HepG2 (cell line): ENCODE data around the gene TRIM10. TPM values are rescaled to one million over a fixed set of nuclear protein-coding genes. Genes with fewer than 3 reads are reported as not detected.
A peak's percentile ranks its signal among the peaks of the same experiment; 100 is the strongest.

Experiments
- ATAC-seq: fragments of 200-7000 bp; cut with Tn5 transposase; 3 replicates; pipeline ENCODE4 v1.9.1; 2020; ENCODE audit warnings: mild to moderate bottlenecking, moderate library complexity
- Bru-seq: library from RNA; stranded (reverse); fragments of 400-500 nt; gene quantifications from one replicate; lab custom pipeline; 2021; lab: Mats Ljungman, UMichigan
- BruChase-seq, 2 experiments: library from RNA; stranded (reverse); fragments of 400-500 nt; gene quantifications; one replicate each; lab custom pipeline; 2021; lab: Mats Ljungman, UMichigan
- BruUV-seq: library from RNA; stranded (reverse); fragments of 400-500 nt; replicated peaks from 2 replicates; lab custom pipeline; 2021; lab: Mats Ljungman, UMichigan
- CTCF ChIA-PET: fragments of 300-600 bp; formaldehyde crosslinking; extraction: SDS; loops from one replicate; lab custom pipeline; 2021; ENCODE audit warnings: low total read pairs, inconsistent platforms, low intra/inter-chr PET ratio; lab: Yijun Ruan, JAX
- POLR2A ChIA-PET: fragments of 350-600 bp; sonication (Branson Sonifier 250); formaldehyde crosslinking; loops from one replicate; lab custom pipeline; 2020; ENCODE audit warnings: antibody characterized with exemption, inconsistent platforms; lab: Yijun Ruan, JAX
- DNase-seq: peaks from one replicate; pipeline ENCODE4 v3.0.0-alpha.2; 2015; ENCODE audit warnings: low spot score
- FAIRE-seq: peaks from 3 replicates; lab custom pipeline; 2011; peaks lifted over from hg19 to GRCh38; lab: Jason Lieb, UNC
- H2AFZ ChIP-seq: one replicate; pipeline ENCODE4 v1.6.1; 2011; ENCODE audit warnings: low read length, inconsistent platforms
- H3K27ac ChIP-seq: fragments of 300-600 bp; 3 replicates; pipeline ENCODE4 v1.8.0; 2011; ENCODE audit warnings: mixed run types, mild to moderate bottlenecking, mixed read lengths, low read length, inconsistent platforms; ENCODE audit not compliant: insufficient read depth; ENCODE audit errors: extremely low read length
- H3K27me3 ChIP-seq, 2 experiments: fragments of 200-600 bp in 1 of 2; 2 replicates in 1 of 2; 3 replicates in 1 of 2; pipeline versions ENCODE4 v1.6.0 to v1.8.0; 2011; ENCODE audit warnings: low read length in 2 of 2, mild to moderate bottlenecking in 2 of 2, moderate library complexity in 2 of 2, inconsistent platforms in 1 of 2; ENCODE audit not compliant: insufficient read depth in 2 of 2, control insufficient read depth in 1 of 2
- H3K36me3 ChIP-seq, 2 experiments: fragments of 200-600 bp in 1 of 2; replicated peaks in 1 of 2; 2 replicates in 1 of 2; 3 replicates in 1 of 2; pipeline versions ENCODE4 v1.5.1 to v1.8.0; 2011; ENCODE audit warnings: low read length in 2 of 2, inconsistent platforms in 1 of 2; ENCODE audit not compliant: insufficient read depth in 2 of 2, control insufficient read depth in 1 of 2
- H3K4me1 ChIP-seq: 2 replicates; pipeline ENCODE4 v1.5.1; 2012; ENCODE audit warnings: low read length, inconsistent platforms; ENCODE audit not compliant: insufficient read depth
- H3K4me2 ChIP-seq: 2 replicates; pipeline ENCODE4 v1.6.0; 2011; ENCODE audit warnings: low read depth, low read length, inconsistent platforms
- H3K4me3 ChIP-seq, 3 experiments: fragments of 200-600 bp in 1 of 3; sonication (generic), shearing (Covaris generic) in 1 of 3; replicated peaks in 1 of 3; 2 replicates each; pipeline ENCODE4 v1.5.1; 2011 to 2016; ENCODE audit warnings: low read length in 3 of 3, inconsistent platforms in 2 of 3, low read depth in 2 of 3, mild to moderate bottlenecking in 2 of 3, control low read depth in 1 of 3, mixed read lengths in 1 of 3; ENCODE audit not compliant: insufficient read depth in 1 of 3
- H3K79me2 ChIP-seq: one replicate; pipeline ENCODE4 v1.6.1; 2011; ENCODE audit warnings: low read length, inconsistent platforms; ENCODE audit not compliant: insufficient read depth
- H3K9ac ChIP-seq: 2 replicates; pipeline ENCODE4 v1.6.0; 2011; ENCODE audit warnings: mild to moderate bottlenecking, low read depth, low read length, inconsistent platforms; ENCODE audit not compliant: insufficient read depth
- H3K9me3 ChIP-seq: 2 replicates; pipeline ENCODE4 v1.5.1; 2012; ENCODE audit warnings: mild to moderate bottlenecking, low read length
- H4K20me1 ChIP-seq: 2 replicates; pipeline ENCODE4 v1.6.0; 2011; ENCODE audit warnings: inconsistent platforms, mild to moderate bottlenecking, low read length, moderate library complexity; ENCODE audit not compliant: insufficient read depth
- HOXA3 ChIP-seq: sonication (generic); formaldehyde crosslinking; IDR thresholded peaks from 2 replicates; pipeline ENCODE4 v1.5.0; 2020; ENCODE audit warnings: missing genetic modification reagents
- NFKB2 ChIP-seq: sonication (generic); formaldehyde crosslinking; IDR thresholded peaks from 2 replicates; pipeline ENCODE4 v1.4.0; 2020; ENCODE audit warnings: missing genetic modification reagents, borderline replicate concordance
- WGBS: methylation state at CpG from one replicate; pipeline ENCODE4 v1.1.6; 2017; ENCODE audit warnings: low lambda C conversion rate; 5-methylcytosine and 5-hydroxymethylcytosine counted together
- in situ Hi-C: cut with HindIII; loops from 2 replicates; pipeline ENCODE4 v1.10.0; 2017; ENCODE audit warnings: low pct_unique_long_range_greater_than_20kb; ENCODE audit not compliant: extremely low pct_ligation_motif_present
- intact Hi-C: fragments of 100-400 bp; cut with micrococcal nuclease; formaldehyde crosslinking; loops from one replicate; pipeline ENCODE4 v1.10.0; 2022; ENCODE audit not compliant: unreplicated experiment
- long read RNA-seq, 2 experiments: library from RNA in 1 of 2; library from polyadenylated mRNA in 1 of 2; stranded (forward) in 1 of 2; unstranded in 1 of 2; transcript quantifications; one replicate each; pipeline ENCODE4 v2.0.0, GENCODE V29; 2019 to 2022
- polyA minus RNA-seq, 3 experiments: library from RNA; depleted of rRNA, polyadenylated mRNA; stranded (reverse); fragments of >200 nt; gene quantifications; 2 replicates each; pipeline ENCODE4 v1.2.3, GENCODE V29; 2011; ENCODE audit warnings: low replicate concordance in 1 of 3
- polyA plus RNA-seq, 8 experiments: library from polyadenylated mRNA; depleted of rRNA in 3 of 8; stranded (reverse) in 7 of 8; unstranded in 1 of 8; fragments of >200 nt; fragmentation: Illumina TruSeq in 4 of 8; extraction: Trizol in 4 of 8; gene quantifications; 2 replicates each; pipeline versions ENCODE4 v1.2.1 to v1.2.3, GENCODE V29; 2011 to 2016; ENCODE audit warnings: low read depth in 4 of 8, missing spikeins in 1 of 8, mixed read lengths in 1 of 8; ENCODE audit not compliant: insufficient read depth in 1 of 8
- total RNA-seq, 5 experiments: library from RNA; depleted of rRNA; stranded (reverse); fragments of >200 nt; fragmentation: Illumina TruSeq; extraction: Trizol; gene quantifications; 2 replicates each; pipeline ENCODE4 v1.2.3, GENCODE V29; 2016; ENCODE audit warnings: low read depth in 1 of 5
- TF ChIP-seq, protein P1 (sequence below): sonication (generic); formaldehyde crosslinking; IDR thresholded peaks from 2 replicates; pipeline ENCODE4 v1.4.0; 2020; ENCODE audit warnings: mild to moderate bottlenecking, missing genetic modification reagents
- TF ChIP-seq, protein P2 (sequence below): sonication (generic); formaldehyde crosslinking; IDR thresholded peaks from 2 replicates; pipeline ENCODE4 v1.5.1; 2020; ENCODE audit warnings: mild to moderate bottlenecking, missing genetic modification reagents, moderate library complexity

Gene TRIM10, protein sequence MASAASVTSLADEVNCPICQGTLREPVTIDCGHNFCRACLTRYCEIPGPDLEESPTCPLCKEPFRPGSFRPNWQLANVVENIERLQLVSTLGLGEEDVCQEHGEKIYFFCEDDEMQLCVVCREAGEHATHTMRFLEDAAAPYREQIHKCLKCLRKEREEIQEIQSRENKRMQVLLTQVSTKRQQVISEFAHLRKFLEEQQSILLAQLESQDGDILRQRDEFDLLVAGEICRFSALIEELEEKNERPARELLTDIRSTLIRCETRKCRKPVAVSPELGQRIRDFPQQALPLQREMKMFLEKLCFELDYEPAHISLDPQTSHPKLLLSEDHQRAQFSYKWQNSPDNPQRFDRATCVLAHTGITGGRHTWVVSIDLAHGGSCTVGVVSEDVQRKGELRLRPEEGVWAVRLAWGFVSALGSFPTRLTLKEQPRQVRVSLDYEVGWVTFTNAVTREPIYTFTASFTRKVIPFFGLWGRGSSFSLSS
- total RNA-seq (2016; rRNA removed; fragmentation: Illumina TruSeq; extraction: Trizol) (4.1 and 4.5 TPM in 2 replicates), polyA plus RNA-seq (2011; rRNA removed) (6.8 and 7.6 TPM in 2 replicates), polyA minus RNA-seq (2011; rRNA and poly(A)+ RNA removed; ENCODE audit: low replicate concordance) (0.05 and 3.6 TPM in 2 replicates), Bru-seq, nascent RNA (percentile 61 among the genes with signal in this experiment), BruChase-seq, experiment 1, labeled RNA remaining after a 6-hour chase (percentile 71 among the genes with signal in this experiment), BruChase-seq, experiment 2, labeled RNA remaining after a 2-hour chase (percentile 67 among the genes with signal in this experiment)
- total RNA-seq (2016; cell fraction: cytosol; rRNA removed; fragmentation: Illumina TruSeq; extraction: Trizol; ENCODE audit: low read depth) = 0.44 and 0.61 TPM in 2 replicates
- 3.6 and 4.2 TPM in 2 replicates for total RNA-seq (2016; cell fraction: insoluble cytoplasmic fraction; rRNA removed; fragmentation: Illumina TruSeq; extraction: Trizol)
- total RNA-seq (2016; cell fraction: membrane; rRNA removed; fragmentation: Illumina TruSeq; extraction: Trizol) = 2.1 and 2.3 TPM in 2 replicates
- 4.0 and 4.1 TPM in 2 replicates for total RNA-seq (2016; cell fraction: nucleus; rRNA removed; fragmentation: Illumina TruSeq; extraction: Trizol)
- polyA plus RNA-seq (2011; cell fraction: cytosol; rRNA removed) = 3.3 and 4.0 TPM in 2 replicates
- polyA plus RNA-seq (2011; cell fraction: nucleus; rRNA removed) = 11.9 and 13.4 TPM in 2 replicates
- polyA plus RNA-seq (2012) = 4.9 and 6.0 TPM in 2 replicates
- 0.32 and 0.33 TPM in 2 replicates for polyA plus RNA-seq (2016; cell fraction: cytosol; fragmentation: Illumina TruSeq; extraction: Trizol; ENCODE audit: low read depth)
- 4.6 and 4.8 TPM in 2 replicates for polyA plus RNA-seq (2016; cell fraction: insoluble cytoplasmic fraction; fragmentation: Illumina TruSeq; extraction: Trizol; ENCODE audit: low read depth)
- polyA plus RNA-seq (2016; cell fraction: membrane; fragmentation: Illumina TruSeq; extraction: Trizol; ENCODE audit: low read depth) = 1.0 and 1.3 TPM in 2 replicates
- polyA plus RNA-seq (2016; cell fraction: nucleus; fragmentation: Illumina TruSeq; extraction: Trizol; ENCODE audit: insufficient read depth, low read depth) = 8.1 and 9.5 TPM in 2 replicates
- polyA minus RNA-seq (2011; cell fraction: cytosol; rRNA and poly(A)+ RNA removed) = 2.0 and 2.2 TPM in 2 replicates
- polyA minus RNA-seq (2011; cell fraction: nucleus; rRNA and poly(A)+ RNA removed) = 4.0 and 5.1 TPM in 2 replicates
- long read RNA-seq, experiment 1, partial matches to known transcripts = 1 of 4 reads
- long read RNA-seq, experiment 1, other reads (novel, unspliced or antisense) = 3 of 4 reads
- long read RNA-seq, experiment 2, partial matches to known transcripts = 3 of 7 reads
- long read RNA-seq, experiment 2, other reads (novel, unspliced or antisense) = 4 of 7 reads

DNA sequence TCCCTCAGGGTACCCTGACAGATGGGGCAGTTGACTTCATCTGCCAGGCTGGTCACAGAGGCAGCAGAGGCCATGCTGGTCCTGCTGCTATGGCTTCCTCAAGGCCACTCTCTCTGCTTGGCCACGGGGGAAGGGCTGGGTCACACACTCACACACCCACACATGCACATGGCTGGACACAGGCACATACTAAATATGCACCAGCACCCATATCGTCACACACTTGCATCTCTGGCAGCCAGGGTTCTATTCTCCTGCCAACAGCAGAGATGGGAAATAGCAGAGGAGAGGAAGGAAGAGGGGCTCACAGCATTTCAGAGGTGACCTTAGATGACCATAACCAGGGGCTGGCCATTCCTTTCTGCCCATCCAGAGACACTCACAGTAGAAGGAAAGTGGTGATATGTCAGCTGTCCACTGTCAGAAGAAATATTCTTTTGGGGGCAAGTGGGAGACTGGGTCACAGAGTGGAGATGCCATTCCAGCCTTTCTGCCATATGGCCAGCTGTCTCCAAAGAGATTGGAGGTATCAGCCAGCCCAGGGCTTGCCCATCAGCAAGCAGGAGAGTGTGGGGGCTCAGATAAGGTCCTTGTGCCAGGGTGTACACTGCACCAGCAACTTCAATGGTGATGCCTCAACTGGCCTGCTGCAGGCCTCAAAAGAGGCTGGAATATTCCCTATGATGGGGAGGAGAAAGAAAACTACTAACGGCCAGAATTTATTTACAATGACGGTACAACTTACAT, at the start of gene TRIM10:
TSS of gene TRIM10 (minus strand) at position 427 of the 747 bp plus-strand sequence. CDS start at position 74, 353 bp downstream.
- no peaks in the 10 kb centered on the region for H3K36me3 ChIP-seq
- no peak for ATAC-seq
- in situ Hi-C loops (no loop called here), intact Hi-C loops (no loop called here)
- no peak within 1 kb of the TSS for H3K4me3 ChIP-seq
- H3K9me3 ChIP-seq = no peaks in the 10 kb centered on the region
- H3K4me1 ChIP-seq = peaks cover 52% of the 10 kb centered on the region
- TF ChIP-seq, protein P1, sequence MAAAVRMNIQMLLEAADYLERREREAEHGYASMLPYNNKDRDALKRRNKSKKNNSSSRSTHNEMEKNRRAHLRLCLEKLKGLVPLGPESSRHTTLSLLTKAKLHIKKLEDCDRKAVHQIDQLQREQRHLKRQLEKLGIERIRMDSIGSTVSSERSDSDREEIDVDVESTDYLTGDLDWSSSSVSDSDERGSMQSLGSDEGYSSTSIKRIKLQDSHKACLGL (CRISPR knock-in tag) = no peak
- TF ChIP-seq HOXA3 (CRISPR knock-in tag) (peak; percentile 21; the same call in 1 of the 2 replicates), NFKB2 (CRISPR knock-in tag) (peak; percentile 24; the same call in 1 of the 2 replicates)
- TF ChIP-seq, protein P2, sequence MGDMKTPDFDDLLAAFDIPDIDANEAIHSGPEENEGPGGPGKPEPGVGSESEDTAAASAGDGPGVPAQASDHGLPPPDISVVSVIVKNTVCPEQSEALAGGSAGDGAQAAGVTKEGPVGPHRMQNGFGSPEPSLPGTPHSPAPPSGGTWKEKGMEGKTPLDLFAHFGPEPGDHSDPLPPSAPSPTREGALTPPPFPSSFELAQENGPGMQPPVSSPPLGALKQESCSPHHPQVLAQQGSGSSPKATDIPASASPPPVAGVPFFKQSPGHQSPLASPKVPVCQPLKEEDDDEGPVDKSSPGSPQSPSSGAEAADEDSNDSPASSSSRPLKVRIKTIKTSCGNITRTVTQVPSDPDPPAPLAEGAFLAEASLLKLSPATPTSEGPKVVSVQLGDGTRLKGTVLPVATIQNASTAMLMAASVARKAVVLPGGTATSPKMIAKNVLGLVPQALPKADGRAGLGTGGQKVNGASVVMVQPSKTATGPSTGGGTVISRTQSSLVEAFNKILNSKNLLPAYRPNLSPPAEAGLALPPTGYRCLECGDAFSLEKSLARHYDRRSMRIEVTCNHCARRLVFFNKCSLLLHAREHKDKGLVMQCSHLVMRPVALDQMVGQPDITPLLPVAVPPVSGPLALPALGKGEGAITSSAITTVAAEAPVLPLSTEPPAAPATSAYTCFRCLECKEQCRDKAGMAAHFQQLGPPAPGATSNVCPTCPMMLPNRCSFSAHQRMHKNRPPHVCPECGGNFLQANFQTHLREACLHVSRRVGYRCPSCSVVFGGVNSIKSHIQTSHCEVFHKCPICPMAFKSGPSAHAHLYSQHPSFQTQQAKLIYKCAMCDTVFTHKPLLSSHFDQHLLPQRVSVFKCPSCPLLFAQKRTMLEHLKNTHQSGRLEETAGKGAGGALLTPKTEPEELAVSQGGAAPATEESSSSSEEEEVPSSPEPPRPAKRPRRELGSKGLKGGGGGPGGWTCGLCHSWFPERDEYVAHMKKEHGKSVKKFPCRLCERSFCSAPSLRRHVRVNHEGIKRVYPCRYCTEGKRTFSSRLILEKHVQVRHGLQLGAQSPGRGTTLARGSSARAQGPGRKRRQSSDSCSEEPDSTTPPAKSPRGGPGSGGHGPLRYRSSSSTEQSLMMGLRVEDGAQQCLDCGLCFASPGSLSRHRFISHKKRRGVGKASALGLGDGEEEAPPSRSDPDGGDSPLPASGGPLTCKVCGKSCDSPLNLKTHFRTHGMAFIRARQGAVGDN (CRISPR knock-in tag) = 0 out of 2 replicates have a peak, but pooled peaks have one; percentile 40
- FAIRE-seq = no peak
- no peak within 1 kb of the TSS for H3K27ac ChIP-seq
- no peaks in the 10 kb centered on the region; the same call in 1 of the 2 replicates for H4K20me1 ChIP-seq
- 88% methylated on average over 4 of the region's 4 CpGs for WGBS
- H2AFZ ChIP-seq = no peak within 1 kb of the TSS
- peaks cover 26% of the 10 kb centered on the region for H3K79me2 ChIP-seq
- CTCF ChIA-PET = no interaction called here
- peaks cover 0 to 3% of the 10 kb centered on the region in 2 experiments; a peak in 1 of 5 replicates for H3K27me3 ChIP-seq
- no peak within 1 kb of the TSS for H3K9ac ChIP-seq
- POLR2A ChIA-PET = no interaction called here
- BruUV-seq = no TSS peak
- DNase-seq = no peak
- H3K4me2 ChIP-seq = no peak within 1 kb of the TSS
